H9 (cell line): Measurements from ENCODE around the gene NCCRP1. TPM values are rescaled to one million over a fixed set of nuclear protein-coding genes. Genes with fewer than 3 reads are reported as not detected.

Experiments used
- DNase-seq: peaks from one replicate; pipeline ENCODE4 v3.0.0-alpha.2; 2017
- H2AFZ ChIP-seq: one replicate; pipeline ENCODE4 v1.6.1; 2013; ENCODE audit warnings: mild to moderate bottlenecking, low read length, control low read depth, moderate library complexity
- H2AK5ac ChIP-seq: 2 replicates; pipeline ENCODE4 v1.6.1; 2013; ENCODE audit warnings: low read length, control low read depth, mixed read lengths; ENCODE audit not compliant: insufficient read length
- H2BK120ac ChIP-seq: one replicate; pipeline ENCODE4 v1.6.1; 2013; ENCODE audit warnings: low read depth, mild to moderate bottlenecking, low read length, control low read depth, inconsistent platforms; ENCODE audit not compliant: poor library complexity, severe bottlenecking
- H2BK12ac ChIP-seq: 2 replicates; pipeline ENCODE4 v1.6.1; 2013; ENCODE audit warnings: low read length, control low read depth, mixed read lengths, low read depth; ENCODE audit not compliant: insufficient read length
- H2BK15ac ChIP-seq: 2 replicates; pipeline ENCODE4 v1.6.1; 2013; ENCODE audit warnings: low read depth, low read length, control low read depth
- H2BK20ac ChIP-seq: one replicate; pipeline ENCODE4 v1.6.1; 2013; ENCODE audit warnings: low read depth, mild to moderate bottlenecking, low read length, control low read depth, inconsistent platforms; ENCODE audit not compliant: poor library complexity, severe bottlenecking
- H2BK5ac ChIP-seq: 2 replicates; pipeline ENCODE4 v1.6.1; 2013; ENCODE audit warnings: low read length, control low read depth, mixed read lengths; ENCODE audit not compliant: insufficient read length
- H3K14ac ChIP-seq: 2 replicates; pipeline ENCODE4 v1.6.1; 2013; ENCODE audit warnings: low read length, control low read depth; ENCODE audit not compliant: insufficient read depth
- H3K18ac ChIP-seq: 2 replicates; pipeline ENCODE4 v1.6.1; 2013; ENCODE audit warnings: low read depth, mild to moderate bottlenecking, mixed read lengths, low read length, control low read depth; ENCODE audit not compliant: insufficient read length
- H3K23ac ChIP-seq: 2 replicates; pipeline ENCODE4 v1.6.1; 2013; ENCODE audit warnings: low read length, control low read depth, mixed read lengths, low read depth; ENCODE audit not compliant: insufficient read length
- H3K23me2 ChIP-seq: 2 replicates; pipeline ENCODE4 v1.6.1; 2013; ENCODE audit warnings: low read depth, mild to moderate bottlenecking, mixed read lengths, low read length, control low read depth; ENCODE audit not compliant: insufficient read length, poor library complexity, severe bottlenecking
- H3K27ac ChIP-seq: 2 replicates; pipeline ENCODE4 v1.5.1; 2013; ENCODE audit warnings: low read length, control low read depth, mixed read lengths, low read depth; ENCODE audit not compliant: insufficient read length
- H3K27me3 ChIP-seq: 2 replicates; pipeline ENCODE4 v1.6.1; 2013; ENCODE audit warnings: low read length, control low read depth, inconsistent platforms; ENCODE audit not compliant: insufficient read depth
- H3K4ac ChIP-seq: 2 replicates; pipeline ENCODE4 v1.6.1; 2013; ENCODE audit warnings: low read depth, mild to moderate bottlenecking, control low read depth, inconsistent platforms, low read length, moderate library complexity
- H3K4me1 ChIP-seq: 2 replicates; pipeline ENCODE4 v1.6.1; 2013; ENCODE audit warnings: low read length, control low read depth, inconsistent platforms; ENCODE audit not compliant: insufficient read depth
- H3K4me2 ChIP-seq: 2 replicates; pipeline ENCODE4 v1.6.1; 2013; ENCODE audit warnings: low read length, control low read depth, mixed read lengths; ENCODE audit not compliant: insufficient read length, insufficient read depth
- H3K56ac ChIP-seq: 2 replicates; pipeline ENCODE4 v1.6.1; 2013; ENCODE audit warnings: low read depth, mild to moderate bottlenecking, mixed read lengths, low read length, control low read depth; ENCODE audit not compliant: insufficient read length
- H3K79me1 ChIP-seq: 2 replicates; pipeline ENCODE4 v1.6.1; 2013; ENCODE audit warnings: low read depth, mild to moderate bottlenecking, moderate library complexity, low read length, control low read depth, inconsistent platforms; ENCODE audit not compliant: insufficient read depth, poor library complexity, severe bottlenecking
- H3K79me2 ChIP-seq: 2 replicates; pipeline ENCODE4 v1.6.1; 2013; ENCODE audit warnings: low read length, control low read depth, inconsistent platforms; ENCODE audit not compliant: insufficient read depth
- H3K9ac ChIP-seq: 2 replicates; pipeline ENCODE4 v1.6.1; 2013; ENCODE audit warnings: low read length, control low read depth, mixed read lengths; ENCODE audit not compliant: insufficient read length; ENCODE audit errors: extremely low read depth
- H3K9me3 ChIP-seq: one replicate; pipeline ENCODE4 v1.6.1; 2013; ENCODE audit warnings: low read depth, low read length, inconsistent platforms; ENCODE audit not compliant: control insufficient read depth
- H3T11ph ChIP-seq: one replicate; pipeline ENCODE4 v1.6.1; 2013; ENCODE audit warnings: mild to moderate bottlenecking, low read length, control low read depth, inconsistent platforms
- H4K20me1 ChIP-seq: one replicate; pipeline ENCODE4 v1.6.1; 2013; ENCODE audit not compliant: control insufficient read depth, insufficient read length, insufficient read depth
- H4K5ac ChIP-seq: 2 replicates; pipeline ENCODE4 v1.6.1; 2013; ENCODE audit warnings: low read depth, mild to moderate bottlenecking, mixed read lengths, low read length, control low read depth; ENCODE audit not compliant: insufficient read length
- H4K8ac ChIP-seq: replicated peaks from 2 replicates; pipeline ENCODE4 v1.6.1; 2013; ENCODE audit warnings: low read length, control low read depth, mixed read lengths, low read depth; ENCODE audit not compliant: insufficient read length
- H4K91ac ChIP-seq: 2 replicates; pipeline ENCODE4 v1.6.1; 2013; ENCODE audit warnings: low read depth, mild to moderate bottlenecking, moderate library complexity, mixed read lengths, low read length, control low read depth; ENCODE audit not compliant: insufficient read length
- H3K27ac Mint-ChIP-seq, 3 experiments: 2 replicates in 2 of 3; 3 replicates in 1 of 3; pipeline ENCODE4 v1.8.0; 2020 to 2021; ENCODE audit warnings: mixed read lengths in 3 of 3, mild to moderate bottlenecking in 1 of 3, moderate library complexity in 1 of 3
- H3K27me3 Mint-ChIP-seq: 2 replicates; pipeline ENCODE4 v1.8.0; 2021; ENCODE audit warnings: low read depth, mild to moderate bottlenecking, moderate library complexity, mixed read lengths
- H3K36me3 Mint-ChIP-seq, 3 experiments: 2 replicates in 2 of 3; 3 replicates in 1 of 3; pipeline ENCODE4 v1.8.0; 2020 to 2021; ENCODE audit warnings: low read depth in 3 of 3, mixed read lengths in 3 of 3; ENCODE audit not compliant: insufficient read depth in 1 of 3
- H3K4me1 Mint-ChIP-seq, 2 experiments: 2 replicates each; pipeline ENCODE4 v1.8.0; 2020; ENCODE audit warnings: mixed read lengths in 2 of 2
- H3K4me3 Mint-ChIP-seq, 2 experiments: 2 replicates in 1 of 2; 3 replicates in 1 of 2; pipeline ENCODE4 v1.8.0; 2020 to 2021; ENCODE audit warnings: mild to moderate bottlenecking in 2 of 2, mixed read lengths in 2 of 2, moderate library complexity in 1 of 2
- H3K9me3 Mint-ChIP-seq, 2 experiments: 2 replicates in 1 of 2; 3 replicates in 1 of 2; pipeline ENCODE4 v1.8.0; 2020; ENCODE audit warnings: mild to moderate bottlenecking in 2 of 2, mixed read lengths in 2 of 2, moderate library complexity in 1 of 2
- WGBS: extraction: QIAGEN DNeasy Blood & Tissue Kit; methylation state at CpG from one replicate; pipeline ENCODE4 v1.1.7; 2013; ENCODE audit warnings: missing lambda C conversion rate, low lambda C conversion rate, mixed read lengths; ENCODE audit not compliant: insufficient read length; ENCODE audit errors: extremely low coverage; 5-methylcytosine and 5-hydroxymethylcytosine counted together
- total RNA-seq: library from RNA; stranded (reverse); gene quantifications from 2 replicates; pipeline ENCODE4 v1.2.1, GENCODE V29; 2021
- TF ChIP-seq, protein P1 (sequence below): fragments of 200-600 bp; sonication (generic); conservative IDR thresholded peaks from 3 replicates; pipeline ENCODE4 v1.8.0; 2021; ENCODE audit warnings: antibody characterized with exemption, mild to moderate bottlenecking

The NCCRP1 gene
- total RNA-seq, 1 experiment from 2014 or later: 1.9 TPM

DNA sequence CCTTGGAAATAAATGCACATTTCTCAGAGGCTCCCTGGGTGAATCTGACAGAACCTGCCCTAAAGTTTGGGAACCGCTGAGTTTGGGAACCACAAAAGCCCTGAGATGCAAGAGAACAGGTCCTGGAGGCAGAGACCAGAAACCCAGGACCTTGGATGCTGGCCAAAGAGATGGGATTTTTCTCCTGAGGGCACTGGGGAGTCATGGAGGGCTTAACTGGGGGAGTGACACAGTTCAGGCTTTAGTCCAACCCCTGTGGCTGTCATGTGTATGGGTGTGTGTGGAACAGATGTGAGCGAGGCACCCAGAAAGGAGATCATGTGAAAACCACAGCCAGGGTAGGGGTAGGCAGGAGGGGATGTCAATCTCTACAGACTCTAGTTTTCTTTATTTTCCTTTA is 3.9 kb upstream of the NCCRP1 start:
- no peaks in the 10 kb centered on the region for H3K79me1 ChIP-seq
- H2BK15ac ChIP-seq: no peak overlapping the region
- no peak overlapping the region for H3K4me2 ChIP-seq
- H3K36me3 Mint-ChIP-seq: no peaks in the 10 kb centered on the region
- no peak for DNase-seq
- H3K23me2 ChIP-seq: peaks cover 7% of the 10 kb centered on the region
- H2BK120ac ChIP-seq: no peak overlapping the region
- H3K14ac ChIP-seq: no peak overlapping the region
- no peak overlapping the region for H2BK12ac ChIP-seq
- no peaks in the 10 kb centered on the region for H4K20me1 ChIP-seq
- H2BK20ac ChIP-seq: no peak overlapping the region
- H4K8ac ChIP-seq: no peak overlapping the region
- peaks cover 4% of the 10 kb centered on the region; the same call in 1 of the 2 replicates for H3K27me3 ChIP-seq
- H3K9me3 ChIP-seq: no peaks in the 10 kb centered on the region
- no peak overlapping the region for H3K56ac ChIP-seq
- H3K79me2 ChIP-seq: no peaks in the 10 kb centered on the region
- H2AK5ac ChIP-seq: no peak overlapping the region
- H3K27me3 Mint-ChIP-seq: peaks cover 49% of the 10 kb centered on the region
- WGBS: no CpG with 5 or more reads among the region's 2 CpGs
- no peak overlapping the region for H3K18ac ChIP-seq
- H3K27ac ChIP-seq: no peak overlapping the region
- H3K9me3 Mint-ChIP-seq: no peaks in the 10 kb centered on the region; a peak in 1 of 5 replicates
- no peak overlapping the region for H2AFZ ChIP-seq
- TF ChIP-seq, protein P1, sequence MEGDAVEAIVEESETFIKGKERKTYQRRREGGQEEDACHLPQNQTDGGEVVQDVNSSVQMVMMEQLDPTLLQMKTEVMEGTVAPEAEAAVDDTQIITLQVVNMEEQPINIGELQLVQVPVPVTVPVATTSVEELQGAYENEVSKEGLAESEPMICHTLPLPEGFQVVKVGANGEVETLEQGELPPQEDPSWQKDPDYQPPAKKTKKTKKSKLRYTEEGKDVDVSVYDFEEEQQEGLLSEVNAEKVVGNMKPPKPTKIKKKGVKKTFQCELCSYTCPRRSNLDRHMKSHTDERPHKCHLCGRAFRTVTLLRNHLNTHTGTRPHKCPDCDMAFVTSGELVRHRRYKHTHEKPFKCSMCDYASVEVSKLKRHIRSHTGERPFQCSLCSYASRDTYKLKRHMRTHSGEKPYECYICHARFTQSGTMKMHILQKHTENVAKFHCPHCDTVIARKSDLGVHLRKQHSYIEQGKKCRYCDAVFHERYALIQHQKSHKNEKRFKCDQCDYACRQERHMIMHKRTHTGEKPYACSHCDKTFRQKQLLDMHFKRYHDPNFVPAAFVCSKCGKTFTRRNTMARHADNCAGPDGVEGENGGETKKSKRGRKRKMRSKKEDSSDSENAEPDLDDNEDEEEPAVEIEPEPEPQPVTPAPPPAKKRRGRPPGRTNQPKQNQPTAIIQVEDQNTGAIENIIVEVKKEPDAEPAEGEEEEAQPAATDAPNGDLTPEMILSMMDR: no peak
- no peak overlapping the region for H4K5ac ChIP-seq
- no peaks in the 10 kb centered on the region for H3K4me1 ChIP-seq
- no peak overlapping the region for H3K23ac ChIP-seq
- no peak overlapping the region for H3K4me3 Mint-ChIP-seq
- H4K91ac ChIP-seq: no peak overlapping the region
- no peak overlapping the region for H2BK5ac ChIP-seq
- no peak overlapping the region for H3K9ac ChIP-seq
- no peak overlapping the region for H3T11ph ChIP-seq
- H3K27ac Mint-ChIP-seq: no peak overlapping the region
- peaks cover 11 to 38% of the 10 kb centered on the region in 2 experiments for H3K4me1 Mint-ChIP-seq
- no peak overlapping the region for H3K4ac ChIP-seq
